Activated T-helper 1 cell treated with anti-CD3 and anti-CD28 coated beads, Interleukin-2, amount 50 U/mL, for 16 hours (primary cell): ENCODE results near the gene PPME1.
A peak's percentile ranks its signal among the peaks of the same experiment; 100 is the strongest.

ENCODE experiments used
- DNase-seq, 2 donors: peaks; one replicate each; pipeline ENCODE4 v3.0.0-alpha.2; 2020; ENCODE audit warnings: low read depth in 1 of 2, low spot score in 1 of 2

PPME1 gene

GRCh38 chr11:74221816-74222215 is 50.7 kb downstream of the PPME1 start:
- no peak for DNase-seq

- DNase-seq, result no peak
Observed at GRCh38 chr11:74225565-74225964, 54.5 kb downstream of the PPME1 start.

- no peak for DNase-seq
Observed at GRCh38 chr11:74226907-74227306, 55.8 kb downstream of the PPME1 start.

- DNase-seq, result no peak
Observed at GRCh38 chr11:74232311-74232950, 61.3 kb downstream of the PPME1 start.

GRCh38 chr11:74233683-74234082 is 62.6 kb downstream of the PPME1 start:
- no peak for DNase-seq

GRCh38 chr11:74235121-74235520 is 64.0 kb downstream of the PPME1 start:
- DNase-seq, result no peak

- no peak for DNase-seq
Observed at GRCh38 chr11:74237541-74237940, 66.5 kb downstream of the PPME1 start.

GRCh38 chr11:74238243-74238642 is 67.2 kb downstream of the PPME1 start:
- DNase-seq, result no peak

GRCh38 chr11:74248469-74248868 is 77.4 kb downstream of the PPME1 start:
- no peak for DNase-seq

GRCh38 chr11:74249496-74249895 is 78.4 kb downstream of the PPME1 start:
- no peak for DNase-seq

GRCh38 chr11:74253361-74253760 is 82.3 kb downstream of the PPME1 start:
- no peak for DNase-seq

- DNase-seq, result peak; percentile 15 to 26
Observed at GRCh38 chr11:74255741-74256375, 84.8 kb downstream of the PPME1 start.

- no peak for DNase-seq
Observed at GRCh38 chr11:74256378-74257133, 85.5 kb downstream of the PPME1 start.

- no peak for DNase-seq
Observed at GRCh38 chr11:74257959-74258553, 87.0 kb downstream of the PPME1 start.

- no peak for DNase-seq
Observed at GRCh38 chr11:74262725-74263124, 91.6 kb downstream of the PPME1 start.

GRCh38 chr11:74265256-74265655 is 94.2 kb downstream of the PPME1 start:
- no peak for DNase-seq

GRCh38 chr11:74267014-74267413 is 95.9 kb downstream of the PPME1 start:
- no peak for DNase-seq

- no peak for DNase-seq
Observed at GRCh38 chr11:74268456-74268855, 97.4 kb downstream of the PPME1 start.

GRCh38 chr11:74269161-74269811 is 98.2 kb downstream of the PPME1 start:
- DNase-seq, result no peak

- no peak for DNase-seq
Observed at GRCh38 chr11:74272276-74272675, 101.2 kb downstream of the PPME1 start.

- no peak for DNase-seq
Observed at GRCh38 chr11:74276581-74276980, 105.5 kb downstream of the PPME1 start.
